GM19463 (cell line): Measurements from ENCODE around the gene LRRTM4.

Source experiments
- ATAC-seq: cut with Tn5 transposase; IDR thresholded peaks from one replicate; pipeline ENCODE4 v1.9.1; 2021; ENCODE audit warnings: mild to moderate bottlenecking, moderate library complexity; ENCODE audit not compliant: unreplicated experiment

The LRRTM4 gene

DNA sequence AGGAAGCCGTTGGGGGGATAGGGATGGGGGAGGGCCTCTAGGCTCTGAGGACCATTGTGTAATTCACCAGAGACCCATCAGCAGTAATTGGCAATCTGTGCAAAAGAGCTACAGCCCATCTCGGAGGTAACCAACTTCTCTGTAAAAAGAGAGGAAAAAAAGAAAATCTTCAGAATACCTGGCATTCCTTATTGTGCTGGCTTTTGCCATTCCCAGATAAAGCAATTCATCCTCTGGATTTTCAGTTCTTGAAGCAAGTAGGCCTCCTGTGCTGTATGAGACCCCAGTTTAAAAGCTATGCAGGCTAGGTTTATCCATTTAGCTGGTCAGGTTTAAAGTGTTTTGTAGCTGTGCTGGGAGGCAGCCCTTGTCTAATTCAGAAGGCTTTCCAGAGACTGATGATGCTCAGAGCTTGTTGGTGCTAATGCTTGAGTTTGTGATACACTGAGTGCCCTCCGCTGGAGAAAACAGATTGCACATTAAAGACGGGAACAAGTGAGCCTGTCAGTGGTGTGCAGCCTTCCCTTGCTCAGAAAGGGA lies at the start of gene LRRTM4:
Gene LRRTM4, minus strand, starts transcription at position 446 of the 540 bp plus-strand sequence.
- ATAC-seq, result no peak

DNA sequence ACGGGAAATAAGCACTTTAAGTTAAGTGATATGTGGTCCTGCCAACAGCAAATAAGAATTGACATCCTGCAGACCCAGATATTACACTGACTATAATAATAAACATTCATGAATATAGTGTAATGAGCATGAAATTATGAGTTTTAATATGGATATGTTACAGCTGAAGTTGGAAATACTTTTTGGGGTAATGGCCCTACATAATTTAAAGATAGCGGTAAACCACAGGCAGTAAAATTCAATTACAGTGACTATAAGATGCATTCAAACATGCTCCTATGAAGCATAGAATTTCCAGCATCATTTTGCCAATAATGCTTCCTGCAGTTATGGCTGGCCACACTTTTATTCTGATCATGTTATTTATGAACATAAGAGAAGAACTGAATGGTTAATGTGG lies 49.4 kb upstream of the LRRTM4 start:
- no peak for ATAC-seq

GRCh38 chr2:77567723-77568122 lies 45.5 kb upstream of the LRRTM4 start:
- no peak for ATAC-seq

DNA sequence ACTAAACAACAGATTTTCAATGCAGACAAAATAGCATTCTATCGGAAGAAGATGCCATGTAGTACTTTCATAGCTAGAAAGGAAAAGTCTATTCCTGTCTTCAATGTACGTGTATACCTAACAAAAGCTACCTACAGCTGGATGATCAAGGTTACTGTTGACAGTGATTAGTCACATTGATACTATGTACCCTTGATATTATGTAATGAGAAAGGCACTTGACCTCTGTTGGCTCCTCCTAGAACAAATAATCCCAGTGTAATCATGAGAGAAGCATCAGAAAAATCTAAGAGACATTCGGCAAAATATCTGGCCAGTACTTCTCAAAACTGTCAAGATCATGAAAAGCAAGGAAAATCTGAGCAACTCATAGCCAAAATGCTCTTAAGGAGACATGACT lies 44.4 kb upstream of the LRRTM4 start:
- no peak for ATAC-seq

DNA sequence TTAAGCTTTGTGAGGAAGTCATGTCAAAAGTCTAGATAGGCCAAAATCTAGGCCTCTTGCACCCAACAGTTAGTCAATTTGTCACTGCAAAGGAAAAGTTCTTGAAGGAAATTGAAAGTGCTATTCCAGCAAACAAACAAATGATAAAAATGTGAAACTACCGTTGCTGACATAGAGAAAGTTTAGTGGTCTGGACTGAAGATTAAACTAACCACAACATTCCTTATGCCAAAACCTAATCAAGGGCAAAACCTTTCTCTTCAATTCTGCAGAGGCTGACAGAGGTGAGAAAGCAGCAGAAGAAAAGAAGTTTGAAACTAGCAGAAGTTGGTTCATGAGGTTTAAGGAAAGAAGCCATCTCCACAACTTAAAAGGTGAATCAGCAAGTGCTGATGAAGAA lies 44.0 kb upstream of the LRRTM4 start:
- no peak for ATAC-seq

DNA sequence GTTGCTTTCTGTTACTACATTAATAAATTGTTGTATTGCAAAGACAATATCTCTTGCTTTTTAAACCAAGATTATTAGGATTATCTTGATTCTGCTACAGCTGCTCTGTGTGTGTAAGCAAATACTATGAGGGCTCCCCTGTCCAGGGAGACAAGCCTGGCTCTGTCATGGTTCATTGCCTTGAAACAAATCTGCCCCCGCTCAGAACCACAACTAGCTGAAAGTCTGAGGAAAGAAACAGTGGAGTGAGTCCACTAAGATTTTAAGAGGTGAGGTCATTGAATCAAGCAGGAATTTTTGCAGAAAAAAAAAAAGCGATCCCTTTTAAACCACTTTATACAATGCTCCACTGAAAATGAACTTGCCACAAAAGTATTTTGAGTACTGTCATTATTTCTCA lies 30.8 kb upstream of the LRRTM4 start:
- ATAC-seq, result no peak

DNA sequence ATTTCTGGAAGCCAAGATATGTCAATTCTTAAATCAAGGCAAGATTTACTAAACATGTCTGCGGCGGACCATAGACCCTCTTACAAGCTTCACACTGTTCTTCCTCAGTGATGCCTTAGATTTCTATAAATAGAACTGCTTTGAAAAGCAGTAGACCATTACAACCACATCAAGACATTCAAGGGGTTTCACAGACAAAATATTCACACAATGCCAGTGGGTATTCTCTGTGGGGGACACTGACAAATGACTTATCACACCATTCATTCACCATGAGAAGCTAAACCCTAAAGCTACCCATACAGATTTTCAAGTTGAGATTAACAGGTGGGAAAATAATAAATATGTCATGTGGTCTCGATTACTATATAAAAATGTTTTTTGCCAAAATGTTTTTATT lies 15.9 kb upstream of the LRRTM4 start:
- no peak for ATAC-seq

- ATAC-seq, result no peak
Measured at GRCh38 chr2:77522888-77523287, 712 bp upstream of the LRRTM4 start.

DNA sequence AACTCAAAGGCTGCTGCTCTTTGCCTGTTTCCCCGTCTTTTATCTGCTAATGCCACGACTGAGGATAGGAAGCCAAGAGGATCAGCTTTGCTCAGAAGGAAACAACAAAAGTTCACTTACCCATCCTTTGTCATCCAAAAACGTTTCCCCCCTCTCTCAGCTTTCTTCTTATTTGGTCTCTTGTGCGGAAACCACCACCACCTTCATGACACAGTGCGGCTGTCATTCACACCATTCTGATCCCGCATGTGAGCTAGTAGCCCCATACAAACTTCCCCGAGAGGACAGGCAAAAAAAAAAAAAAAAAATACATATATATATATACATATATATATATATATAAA lies 656 bp downstream of the LRRTM4 start:
- ATAC-seq, result no peak

- no peak for ATAC-seq
Measured at GRCh38 chr2:77520641-77521547, 1.3 kb downstream of the LRRTM4 start.

- no peak for ATAC-seq
Measured at GRCh38 chr2:77519888-77520506, 2.2 kb downstream of the LRRTM4 start.

DNA sequence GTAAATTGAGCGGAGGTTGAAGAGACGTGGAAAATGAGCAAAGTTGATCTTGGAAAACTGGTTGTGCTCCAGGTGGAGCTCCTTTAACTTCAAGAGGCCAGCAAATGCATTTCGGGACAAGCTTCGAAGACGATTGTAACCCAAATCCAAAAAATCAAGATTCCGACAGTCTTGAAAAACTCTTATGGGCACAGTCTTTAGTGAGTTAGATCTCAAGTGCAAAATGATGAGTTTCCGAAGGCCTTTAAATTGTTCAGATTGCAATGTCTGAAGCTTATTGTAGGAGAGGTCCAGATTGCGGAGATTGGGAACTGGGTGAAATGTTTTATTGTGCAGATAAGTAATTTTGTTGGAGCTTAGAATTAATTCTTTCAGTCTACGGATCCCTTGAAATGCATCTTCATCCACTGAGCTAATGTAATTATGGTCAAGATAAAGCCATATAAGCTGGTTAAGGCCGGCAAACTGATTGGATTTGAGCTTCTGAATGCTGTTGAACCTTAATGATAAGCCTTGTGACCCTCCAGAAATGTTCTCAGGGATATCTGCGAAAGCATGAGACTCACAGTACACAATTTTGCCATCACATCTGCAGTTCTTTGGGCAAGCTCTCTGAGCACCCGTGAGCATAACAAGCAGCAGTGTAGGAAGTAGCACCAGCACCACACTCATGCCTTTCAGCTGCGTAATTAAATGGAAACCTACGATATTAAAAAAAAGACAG lies 2.9 kb downstream of the LRRTM4 start:
- ATAC-seq, result no peak

DNA sequence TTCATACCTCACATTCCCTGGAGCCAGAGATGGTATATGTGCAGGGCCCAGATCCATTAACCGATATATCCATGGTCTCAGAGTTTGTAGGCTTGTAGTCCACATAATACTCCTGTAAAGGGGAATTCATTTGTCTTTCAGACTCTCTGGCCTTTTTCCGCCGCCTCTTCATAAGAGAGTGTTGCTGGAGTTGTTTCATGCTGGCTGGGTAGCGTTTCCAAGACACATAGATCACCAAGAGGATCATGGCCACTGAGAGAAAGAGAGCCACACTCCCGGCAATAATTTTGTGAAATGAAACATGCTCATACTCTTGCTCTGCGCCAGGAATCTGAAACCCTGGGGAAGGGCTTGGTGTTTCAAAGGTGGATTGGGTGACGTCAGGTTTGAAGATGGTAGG lies 3.9 kb downstream of the LRRTM4 start:
- ATAC-seq, result no peak

DNA sequence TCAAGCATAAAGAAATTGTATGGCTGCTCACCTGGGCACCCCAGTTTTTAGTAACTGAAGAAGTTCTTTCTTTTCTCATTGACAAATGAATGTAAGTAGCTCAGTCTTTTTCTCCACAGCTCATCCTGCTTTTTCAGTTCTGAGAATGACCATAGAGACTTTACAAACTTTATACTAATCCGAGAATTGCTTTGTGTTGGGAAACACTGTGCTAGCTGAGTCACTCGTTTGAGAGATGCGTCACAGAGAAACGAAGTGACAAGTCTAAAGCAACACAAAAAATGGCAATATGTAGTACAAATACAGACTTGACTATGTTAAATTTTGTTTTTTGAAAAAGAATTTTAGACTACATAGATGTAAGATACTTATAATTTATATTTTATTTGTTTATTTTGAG lies 9.0 kb downstream of the LRRTM4 start:
- ATAC-seq, result no peak

- ATAC-seq, result no peak
Measured at GRCh38 chr2:77512507-77512906, 9.7 kb downstream of the LRRTM4 start.

GRCh38 chr2:77508511-77508910 lies 13.7 kb downstream of the LRRTM4 start:
- ATAC-seq, result no peak

DNA sequence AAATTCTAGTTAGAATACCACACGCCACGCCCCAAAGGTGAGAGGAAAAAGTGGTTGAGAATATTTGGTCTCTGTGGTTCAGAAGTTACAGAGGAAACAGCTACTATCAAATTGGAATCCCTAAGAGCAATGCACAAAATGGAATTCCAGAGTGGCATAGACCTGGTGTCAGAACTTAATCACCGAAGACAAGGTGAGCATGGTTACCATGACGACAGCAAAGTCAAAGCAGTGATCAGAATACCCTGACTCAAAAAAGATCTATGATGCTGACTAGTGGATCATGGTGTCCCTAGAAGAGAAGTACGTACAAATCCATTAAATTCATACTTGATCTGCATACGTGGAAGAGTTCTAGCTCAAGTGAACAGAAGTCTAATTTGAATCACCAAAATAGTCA lies 14.5 kb downstream of the LRRTM4 start:
- ATAC-seq, result no peak

DNA sequence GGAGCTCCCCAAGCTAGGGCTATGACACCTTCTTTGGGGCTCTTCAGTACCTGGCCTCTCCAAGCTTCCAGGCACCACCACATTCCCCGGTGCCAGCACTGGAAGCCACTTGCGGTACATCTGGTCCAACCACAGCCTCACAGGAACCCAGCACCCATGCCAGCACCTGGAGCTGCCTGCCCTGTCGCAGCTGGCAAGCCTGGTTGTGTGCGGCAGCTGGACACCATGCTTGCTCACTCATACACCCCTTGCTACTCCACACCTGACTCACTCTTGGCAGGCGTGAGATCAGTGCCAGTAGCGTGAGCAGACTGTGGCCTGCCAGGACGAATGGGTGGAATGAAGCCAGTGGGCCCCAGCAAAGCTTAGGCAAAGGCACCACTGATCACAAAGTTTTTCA lies 34.0 kb downstream of the LRRTM4 start:
- no peak for ATAC-seq

GRCh38 chr2:77487074-77487803 lies 34.9 kb downstream of the LRRTM4 start:
- no peak for ATAC-seq

DNA sequence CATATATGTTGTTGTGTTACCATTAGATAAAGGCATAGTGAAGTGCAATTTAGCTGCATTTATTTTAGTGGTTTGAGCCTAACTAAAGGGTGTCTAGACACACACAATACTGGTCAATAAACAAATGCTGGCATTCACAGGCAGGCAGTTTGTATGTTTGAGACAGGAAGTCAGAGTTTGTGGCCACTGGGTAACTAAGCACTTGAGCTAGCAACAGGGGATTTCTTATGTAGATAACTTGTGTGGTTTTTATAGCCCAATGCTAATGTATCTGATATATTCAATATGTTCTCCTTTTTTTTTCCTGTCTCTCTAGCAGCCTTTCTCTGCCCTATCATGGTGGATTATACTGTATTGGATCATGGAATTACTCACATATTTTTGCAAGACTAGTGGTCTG lies 38.1 kb downstream of the LRRTM4 start:
- ATAC-seq, result no peak

DNA sequence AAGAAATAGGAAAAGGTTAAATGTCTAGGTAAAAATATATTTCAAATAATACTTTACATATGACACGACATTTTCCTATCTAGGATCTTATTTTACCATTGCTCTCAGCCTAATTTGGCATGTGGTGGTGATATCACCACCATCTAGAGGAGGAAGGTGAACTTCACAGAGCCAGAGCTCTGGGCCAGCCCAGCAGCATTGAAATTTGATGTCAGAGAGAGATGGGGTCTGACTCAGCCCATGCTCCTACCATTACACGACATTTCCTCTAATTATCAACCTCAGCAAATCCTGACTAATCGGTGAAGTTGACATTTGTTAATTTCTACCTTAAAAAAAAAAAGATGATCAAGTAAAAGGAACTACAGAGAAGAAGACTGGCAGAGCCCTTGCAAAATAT lies 42.3 kb downstream of the LRRTM4 start:
- no peak for ATAC-seq
